PFSK-1 (cell line): ENCODE measurements around the gene FCRL1.

Experiments used
- FOXP2 ChIP-seq: optimal IDR thresholded peaks from 2 replicates; pipeline ENCODE3; 2011; ENCODE audit warnings: borderline replicate concordance, control low read depth, inconsistent platforms; ENCODE audit not compliant: insufficient read depth; ENCODE audit errors: extremely low read length, extremely low read depth
- POLR2AphosphoS5 ChIP-seq: IDR thresholded peaks from 2 replicates; pipeline ENCODE4 v1.6.1; 2012; ENCODE audit warnings: low read depth, mild to moderate bottlenecking, control low read depth, low read length, moderate library complexity
- REST ChIP-seq, 2 experiments: IDR thresholded peaks; 2 replicates each; pipeline versions ENCODE4 v1.6.1 to v1.8.0; 2011 to 2012; ENCODE audit warnings: low read depth in 2 of 2, low read length in 2 of 2, control low read depth in 1 of 2, inconsistent platforms in 1 of 2, mild to moderate bottlenecking in 1 of 2, moderate library complexity in 1 of 2; ENCODE audit not compliant: insufficient read depth in 1 of 2
- SIN3A ChIP-seq: IDR thresholded peaks from 2 replicates; pipeline ENCODE4 v1.6.1; 2012; ENCODE audit warnings: mild to moderate bottlenecking, low read length, moderate library complexity, borderline replicate concordance; ENCODE audit not compliant: insufficient read depth
- TAF1 ChIP-seq: IDR thresholded peaks from 2 replicates; pipeline ENCODE4 v1.6.1; 2012; ENCODE audit warnings: low read length, control low read depth, borderline replicate concordance; ENCODE audit not compliant: insufficient read depth

FCRL1 gene

GRCh38 chr1:157770442-157771043 is 49.4 kb downstream of the FCRL1 start:
- no peak for TF ChIP-seq POLR2AphosphoS5
- no peak for TF ChIP-seq REST (IDR thresholded peaks at IDR 0.05; ENCODE audit: insufficient read depth in 1 of 2, low read depth in 2 of 2, low read length in 2 of 2)
- TF ChIP-seq TAF1: no peak
- TF ChIP-seq SIN3A: no peak
- TF ChIP-seq FOXP2: no peak

- TF ChIP-seq FOXP2 (no peak), POLR2AphosphoS5 (no peak), SIN3A (no peak), TAF1 (no peak), REST (IDR thresholded peaks at IDR 0.05; ENCODE audit: insufficient read depth in 1 of 2, low read depth in 2 of 2, low read length in 2 of 2) (no peak)
Measured at GRCh38 chr1:157766792-157767191, 53.1 kb downstream of the FCRL1 start.

DNA sequence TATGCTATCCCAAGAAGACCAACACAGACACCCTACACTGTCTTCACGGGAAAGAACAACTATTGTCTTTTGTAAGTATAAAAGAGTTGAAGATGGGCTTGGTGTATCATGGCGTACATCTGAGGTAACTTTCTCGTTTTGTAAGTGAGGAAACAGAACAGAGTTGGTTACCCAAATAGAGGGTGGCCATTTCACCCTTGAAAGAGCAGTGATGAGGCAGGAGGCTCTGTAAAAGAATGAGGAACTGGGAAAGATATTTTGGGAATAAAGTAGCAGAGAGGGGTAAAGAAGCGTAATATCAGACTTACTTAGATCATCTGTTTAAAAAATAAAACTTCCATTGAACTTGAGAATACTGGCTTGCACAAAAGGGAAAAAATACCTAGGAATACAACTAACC is 61.9 kb downstream of the FCRL1 start:
- TF ChIP-seq REST (IDR thresholded peaks at IDR 0.05; ENCODE audit: insufficient read depth in 1 of 2, low read depth in 2 of 2, low read length in 2 of 2): no peak
- no peak for TF ChIP-seq FOXP2
- no peak for TF ChIP-seq TAF1
- no peak for TF ChIP-seq POLR2AphosphoS5
- no peak for TF ChIP-seq SIN3A

GRCh38 chr1:157753611-157754010 is 66.3 kb downstream of the FCRL1 start:
- TF ChIP-seq SIN3A (no peak), POLR2AphosphoS5 (no peak), REST (IDR thresholded peaks at IDR 0.05; ENCODE audit: insufficient read depth in 1 of 2, low read depth in 2 of 2, low read length in 2 of 2) (no peak), FOXP2 (no peak), TAF1 (no peak)

DNA sequence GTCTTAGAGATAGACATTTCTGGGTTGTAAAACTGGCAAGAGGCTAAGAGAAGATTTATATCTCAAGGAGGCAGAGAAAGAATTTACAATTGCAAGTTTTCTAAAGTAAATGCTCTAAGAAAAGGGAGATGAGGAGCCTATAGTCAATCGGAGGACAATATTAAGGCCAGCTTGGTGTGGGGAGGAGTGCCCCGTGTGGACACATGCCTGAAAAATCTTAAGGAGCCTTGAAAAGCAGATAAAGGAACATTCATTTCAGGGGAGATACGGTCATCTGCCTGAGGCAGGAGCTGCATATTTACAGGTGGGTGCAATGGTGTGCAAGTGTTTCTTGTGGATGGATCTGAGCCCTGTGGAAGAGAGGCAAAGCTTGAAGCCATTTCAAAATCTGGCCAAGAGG is 68.6 kb downstream of the FCRL1 start:
- TF ChIP-seq SIN3A (no peak), REST (IDR thresholded peaks at IDR 0.05; ENCODE audit: insufficient read depth in 1 of 2, low read depth in 2 of 2, low read length in 2 of 2) (no peak), FOXP2 (no peak), TAF1 (no peak), POLR2AphosphoS5 (no peak)
